A673 (cell line): ENCODE measurements around the gene CDK19.

Source experiments
- CTCF ChIP-seq: fragments of 300-800, 200-600 bp; sonication (generic); conservative IDR thresholded peaks from 2 replicates; pipeline ENCODE4 v1.5.1; 2017; ENCODE audit warnings: low read depth, mild to moderate bottlenecking, antibody characterized with exemption, low read length, moderate library complexity, mixed read lengths
- EZH2 ChIP-seq: fragments of 200-600 bp; sonication (generic); IDR thresholded peaks from 2 replicates; pipeline ENCODE4 v1.6.1; 2017; ENCODE audit warnings: borderline replicate concordance, low read depth, mild to moderate bottlenecking, mixed read lengths, antibody characterized with exemption, low read length; ENCODE audit not compliant: poor library complexity, severe bottlenecking

GRCh38 chr6:110615722-110616121, 199.5 kb downstream of the CDK19 start:
- TF ChIP-seq CTCF: no peak
- no peak for TF ChIP-seq EZH2
